DOHH2 (cell line): ENCODE measurements around the gene TBC1D16.

ENCODE experiments used
- CTCF ChIP-seq: fragments of 200-600 bp; sonication (generic); IDR thresholded peaks from one replicate; pipeline ENCODE4 v1.5.1; 2014; ENCODE audit warnings: antibody characterized with exemption, mild to moderate bottlenecking, low read depth, low read length; ENCODE audit not compliant: poor library complexity, severe bottlenecking
- EZH2phosphoT487 ChIP-seq: fragments of 200-600 bp; sonication (generic); IDR thresholded peaks from 2 replicates; pipeline ENCODE4 v1.6.1; 2017; ENCODE audit warnings: borderline replicate concordance, mild to moderate bottlenecking, antibody characterized with exemption, low read length, moderate library complexity, mixed read lengths

DNA sequence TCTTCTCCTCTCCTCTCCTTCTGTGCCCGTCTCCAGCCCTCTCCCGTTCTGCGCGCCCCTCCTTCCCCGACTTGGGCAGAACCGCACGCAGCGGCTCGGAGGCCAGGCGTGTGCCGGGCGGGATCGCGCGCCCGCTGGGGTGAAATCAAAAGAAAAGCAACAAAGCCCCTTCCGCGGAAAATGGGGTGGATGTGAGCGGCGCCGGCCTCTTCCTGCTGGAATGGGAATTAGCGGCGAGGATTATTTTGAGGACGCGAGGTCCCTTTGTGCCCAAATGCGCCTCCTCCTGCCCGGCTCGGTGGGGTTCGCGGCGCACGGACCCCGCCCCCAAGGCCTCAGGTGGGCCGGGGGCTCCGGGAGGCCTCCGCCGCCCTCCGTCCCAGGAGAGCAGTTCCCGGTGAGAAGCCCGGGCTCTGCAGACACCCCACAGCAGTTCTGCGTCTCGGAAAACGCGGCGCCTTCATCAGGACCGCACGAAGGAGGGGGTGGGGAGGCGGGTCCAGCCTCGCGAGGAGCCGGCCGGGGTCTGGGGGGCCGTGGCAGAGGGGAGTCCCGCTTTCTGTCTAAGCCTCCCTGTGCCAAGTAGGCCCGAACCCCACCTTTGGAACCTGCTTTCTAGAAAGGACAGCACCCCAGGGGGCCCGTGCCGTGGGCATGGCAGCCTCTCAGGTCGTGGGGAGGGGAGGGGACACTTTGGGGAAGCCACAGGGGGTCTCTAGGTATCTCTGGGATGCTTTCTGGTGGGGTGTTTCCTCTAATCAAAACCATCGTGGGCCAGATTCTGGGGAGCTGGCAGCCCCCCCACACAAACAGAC, 105.4 kb downstream of the TBC1D16 start:
- TF ChIP-seq CTCF (no peak), EZH2phosphoT487 (no peak)
